HG02588 (cell line): Measurements from ENCODE around the gene GPR55.

Source experiments
- ATAC-seq: cut with Tn5 transposase; IDR thresholded peaks from one replicate; pipeline ENCODE4 v1.9.1; 2021; ENCODE audit warnings: mild to moderate bottlenecking, moderate library complexity; ENCODE audit not compliant: unreplicated experiment

The GPR55 gene

DNA sequence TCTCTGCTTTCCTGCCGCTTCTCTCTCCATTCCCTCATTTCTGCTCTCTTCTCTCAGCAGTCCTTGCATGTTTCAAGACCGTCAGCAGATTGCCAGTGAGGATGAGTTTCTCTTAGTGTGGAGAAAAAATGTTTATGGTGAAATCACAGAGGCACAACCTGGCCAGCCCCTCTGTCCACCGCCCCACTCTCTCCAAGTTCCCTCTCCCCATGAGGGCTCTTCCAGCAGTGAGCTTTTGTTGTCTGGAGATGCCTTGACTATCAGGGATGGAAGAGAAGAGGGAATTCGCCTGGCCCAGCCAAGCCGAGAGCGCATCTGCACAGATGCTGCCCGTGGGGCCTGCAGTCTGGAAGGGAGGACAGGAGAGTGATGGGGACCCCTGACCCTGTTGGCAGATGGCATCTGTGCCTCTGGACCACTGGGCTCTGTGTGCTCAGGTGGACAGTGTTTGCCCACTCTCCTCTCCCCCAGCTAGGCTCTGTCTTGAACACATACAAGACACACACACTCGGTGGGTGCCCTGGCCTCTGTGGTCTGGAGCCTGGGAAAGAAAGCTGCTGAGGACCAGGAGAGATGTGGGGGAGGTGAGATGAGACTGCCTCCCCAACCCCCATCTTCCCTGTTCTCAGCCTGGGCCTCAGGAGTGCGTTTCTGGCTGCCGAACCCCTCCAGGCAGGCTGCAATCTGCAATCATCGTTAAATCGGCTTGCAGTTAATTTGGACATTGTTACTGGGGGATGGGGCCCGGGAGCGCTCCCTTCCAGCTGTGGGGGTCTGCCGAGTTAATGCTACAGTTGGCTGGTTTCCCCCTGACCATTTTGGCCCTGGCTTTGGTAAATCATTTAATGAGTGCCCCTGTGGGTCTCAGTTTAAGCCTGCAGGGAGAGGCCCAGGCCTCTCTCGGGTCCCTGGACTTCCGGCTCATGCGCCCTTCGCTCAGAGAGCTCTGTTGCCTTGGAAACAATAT, 55.8 kb downstream of the GPR55 start:
- ATAC-seq = no peak

DNA sequence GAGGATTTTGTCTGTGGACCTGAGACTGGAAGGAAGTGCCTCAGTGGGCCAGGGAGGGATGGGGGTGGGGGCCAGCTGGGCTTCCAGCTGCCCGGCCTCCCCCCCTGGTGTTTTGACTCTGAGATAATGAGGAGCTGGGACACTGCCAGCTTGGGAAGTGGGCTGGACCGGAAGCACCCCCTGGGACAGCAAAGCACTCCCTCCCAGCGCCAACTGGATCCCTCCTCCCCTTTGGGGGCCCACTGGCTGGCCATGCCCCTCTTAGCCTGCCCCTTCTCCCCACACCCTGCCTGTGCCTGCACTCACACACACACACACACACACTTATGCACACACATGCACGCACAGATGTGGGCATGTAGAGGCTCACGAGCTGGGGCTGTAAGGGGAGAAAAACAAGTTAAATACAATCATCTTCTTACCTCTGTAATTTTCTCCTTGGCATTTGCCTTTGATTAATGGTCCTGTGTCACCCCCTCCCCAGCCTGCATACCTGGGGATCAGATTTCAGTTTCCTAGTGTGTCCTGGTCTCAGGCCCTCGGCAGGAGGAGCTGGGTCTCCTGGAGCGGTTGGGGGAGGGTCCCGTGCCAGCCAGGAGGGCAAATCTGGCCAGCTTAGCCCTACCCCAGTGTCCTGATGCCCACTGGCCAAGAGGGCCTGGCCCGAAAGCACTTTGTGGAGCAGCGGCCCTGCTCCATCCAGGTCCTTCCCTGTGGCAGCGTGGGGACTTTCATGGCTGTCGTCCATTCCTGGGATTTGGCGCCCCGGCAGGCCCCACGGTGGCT, 56.7 kb downstream of the GPR55 start:
- no peak for ATAC-seq

DNA sequence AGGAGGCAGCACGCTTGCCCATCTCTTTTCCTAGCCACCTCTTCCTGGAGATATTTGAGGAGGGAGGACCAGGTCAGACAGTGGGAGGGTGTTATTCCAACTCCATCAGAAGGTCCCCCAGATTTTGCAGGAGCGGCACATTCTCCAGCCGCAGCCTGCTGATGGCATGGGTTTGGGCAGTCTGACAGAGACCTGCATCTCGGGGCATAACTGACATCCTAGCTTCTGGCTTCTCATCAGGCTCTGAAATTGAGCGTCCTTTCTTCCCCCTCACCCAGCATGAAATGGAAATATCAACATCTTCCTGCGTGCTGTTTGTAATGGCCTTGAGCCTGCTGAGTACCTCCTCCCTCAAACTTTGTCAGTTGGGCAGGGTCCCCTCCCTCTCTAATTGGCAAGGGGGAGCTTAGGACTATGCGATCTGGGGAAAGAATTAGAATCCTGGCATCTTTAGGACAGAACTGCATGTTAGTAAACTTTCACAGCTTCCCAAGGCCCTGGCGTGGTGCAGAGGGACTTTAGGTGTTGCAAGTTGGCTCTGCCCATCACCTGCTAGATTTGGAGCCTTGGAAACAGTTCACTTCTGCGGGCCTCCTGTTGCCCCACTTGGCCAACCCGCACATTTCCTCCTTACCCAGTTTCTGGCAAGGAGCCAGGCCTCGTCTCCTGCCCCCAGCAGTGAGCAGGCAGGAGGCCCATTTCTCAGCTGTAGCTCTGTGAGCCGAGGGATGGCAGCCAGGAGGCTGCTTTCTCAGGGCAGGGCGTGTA, 58.1 kb downstream of the GPR55 start:
- no peak for ATAC-seq

DNA sequence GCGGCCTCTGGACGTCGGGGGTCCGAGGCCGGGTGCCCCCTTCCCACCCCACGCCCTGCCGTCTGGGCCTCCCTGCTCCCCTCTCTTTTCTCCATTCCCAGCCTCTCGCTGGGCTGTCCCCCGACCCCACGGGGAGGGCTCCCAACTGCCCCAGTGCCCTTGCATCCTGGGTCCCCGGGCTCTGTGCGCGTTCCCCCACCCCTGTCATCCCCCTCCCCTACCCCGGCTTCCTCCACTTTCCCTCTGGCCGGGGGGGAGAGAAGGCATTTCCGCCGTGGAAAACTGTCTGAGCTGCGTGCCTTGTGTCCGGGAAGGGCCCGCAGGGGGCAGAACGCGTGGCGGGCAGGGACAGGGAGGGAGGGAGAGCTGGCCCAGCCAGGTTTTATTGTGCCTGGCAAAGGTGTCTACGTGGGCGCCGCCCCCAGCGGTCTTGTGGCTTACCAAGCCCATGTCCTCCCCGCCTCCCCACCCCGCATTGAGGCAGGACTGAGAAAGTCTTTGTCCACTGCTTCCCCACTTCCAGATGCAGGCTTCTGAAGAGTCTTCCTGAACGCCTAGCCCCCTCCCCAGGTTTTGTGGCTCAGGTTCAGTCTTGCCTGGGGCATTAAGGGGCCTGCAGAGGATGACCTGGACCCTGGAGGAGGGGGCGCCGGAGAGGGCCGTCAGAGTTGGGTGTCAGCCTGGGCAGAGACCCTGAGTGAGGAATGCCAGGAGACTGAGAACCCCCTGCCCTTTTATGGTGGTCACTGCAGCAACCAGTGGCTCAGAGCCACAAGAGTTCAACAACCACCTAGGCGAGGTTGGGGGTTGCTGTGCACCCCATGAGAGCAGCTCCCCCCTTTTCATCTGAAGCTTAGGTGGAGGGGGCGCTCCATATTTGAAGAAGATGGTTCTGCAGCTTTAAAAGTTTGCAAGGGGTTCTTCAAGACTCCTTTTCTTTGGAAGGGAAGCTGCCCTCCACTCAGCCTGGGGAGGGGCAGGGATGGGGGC, 59.0 kb downstream of the GPR55 start:
- ATAC-seq = no peak

DNA sequence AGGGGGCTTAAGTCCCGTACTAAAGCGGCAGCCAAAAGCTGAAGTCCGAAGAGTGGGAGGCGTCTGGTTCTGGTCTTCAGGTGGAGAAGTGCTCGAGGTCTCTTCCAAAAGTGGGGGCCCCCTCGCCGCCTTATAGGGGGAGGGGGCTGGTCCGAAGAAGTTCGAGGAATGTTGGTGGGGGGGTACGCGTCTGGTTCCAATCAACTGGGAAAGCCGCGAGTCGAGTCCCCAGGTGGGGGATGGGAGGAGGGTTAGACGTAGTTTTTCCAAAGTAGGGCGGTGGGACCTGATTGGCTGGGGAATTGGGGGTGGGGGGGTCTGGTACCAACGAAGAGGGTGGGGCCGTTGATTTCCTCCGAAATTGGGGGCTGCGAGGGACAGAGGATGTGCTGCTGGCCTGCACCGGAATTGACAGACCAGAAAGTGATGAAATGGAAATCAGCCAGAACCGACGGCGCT, 59.7 kb downstream of the GPR55 start:
- no peak for ATAC-seq

DNA sequence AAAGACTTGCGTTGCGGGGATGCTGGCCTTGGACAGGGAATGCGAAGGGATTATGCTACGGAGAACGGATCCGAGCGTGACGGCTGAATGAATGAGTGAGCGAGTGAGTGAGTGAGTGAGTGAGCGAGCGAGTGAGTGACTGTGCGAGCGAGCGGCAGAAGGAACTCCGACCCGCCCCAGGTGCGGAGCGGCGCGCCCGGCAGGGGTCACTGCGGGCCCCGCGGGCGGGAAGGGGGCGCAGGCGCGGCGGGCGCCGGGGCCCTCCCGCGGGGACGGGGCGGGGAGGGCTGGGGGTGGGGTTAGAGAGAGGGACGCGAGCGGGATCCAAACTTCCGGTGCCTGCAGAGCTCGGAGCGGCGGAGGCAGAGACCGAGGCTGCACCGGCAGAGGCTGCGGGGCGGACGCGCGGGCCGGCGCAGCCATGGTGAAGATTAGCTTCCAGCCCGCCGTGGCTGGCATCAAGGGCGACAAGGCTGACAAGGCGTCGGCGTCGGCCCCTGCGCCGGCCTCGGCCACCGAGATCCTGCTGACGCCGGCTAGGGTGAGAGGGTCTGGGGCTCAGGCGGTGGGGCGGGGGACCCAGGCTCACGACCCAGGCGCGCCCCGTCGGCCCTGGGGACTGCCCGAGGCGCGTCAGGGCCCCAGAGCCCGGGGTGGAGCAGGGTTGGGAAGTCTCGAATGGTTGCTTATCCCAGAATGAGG, 60.3 kb downstream of the GPR55 start, which contains the start of gene ITM2C:
Gene ITM2C, plus strand, starts transcription at position 338 of the 702 bp plus-strand sequence. Its CDS starts 84 bp downstream, at position 422.
- ATAC-seq = peak; percentile 73

DNA sequence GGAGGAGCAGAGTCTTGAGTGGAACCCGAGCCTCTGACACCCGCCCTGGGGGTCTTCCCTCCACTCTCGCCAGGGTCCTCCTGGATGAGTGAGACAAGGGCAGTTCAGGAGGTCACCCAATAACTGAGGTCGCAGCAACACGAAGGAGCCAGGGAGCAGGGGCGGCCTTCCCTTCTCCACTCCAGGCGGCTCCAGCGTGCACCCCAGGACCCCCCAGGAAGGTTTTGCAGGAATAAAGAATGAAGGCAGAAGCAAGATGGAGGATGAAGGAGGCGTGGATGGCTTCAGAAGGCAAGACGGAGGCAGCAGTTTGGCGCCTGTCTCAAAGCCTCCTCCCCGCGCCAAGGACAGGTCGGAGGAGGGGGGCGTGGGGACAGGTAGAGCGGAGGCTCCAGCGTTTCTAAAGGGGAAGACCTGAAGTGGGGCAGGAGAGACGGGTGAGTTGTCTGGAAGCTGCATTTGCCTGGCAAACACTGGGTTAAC, 60.9 kb downstream of the GPR55 start:
- peak; percentile 5 for ATAC-seq

DNA sequence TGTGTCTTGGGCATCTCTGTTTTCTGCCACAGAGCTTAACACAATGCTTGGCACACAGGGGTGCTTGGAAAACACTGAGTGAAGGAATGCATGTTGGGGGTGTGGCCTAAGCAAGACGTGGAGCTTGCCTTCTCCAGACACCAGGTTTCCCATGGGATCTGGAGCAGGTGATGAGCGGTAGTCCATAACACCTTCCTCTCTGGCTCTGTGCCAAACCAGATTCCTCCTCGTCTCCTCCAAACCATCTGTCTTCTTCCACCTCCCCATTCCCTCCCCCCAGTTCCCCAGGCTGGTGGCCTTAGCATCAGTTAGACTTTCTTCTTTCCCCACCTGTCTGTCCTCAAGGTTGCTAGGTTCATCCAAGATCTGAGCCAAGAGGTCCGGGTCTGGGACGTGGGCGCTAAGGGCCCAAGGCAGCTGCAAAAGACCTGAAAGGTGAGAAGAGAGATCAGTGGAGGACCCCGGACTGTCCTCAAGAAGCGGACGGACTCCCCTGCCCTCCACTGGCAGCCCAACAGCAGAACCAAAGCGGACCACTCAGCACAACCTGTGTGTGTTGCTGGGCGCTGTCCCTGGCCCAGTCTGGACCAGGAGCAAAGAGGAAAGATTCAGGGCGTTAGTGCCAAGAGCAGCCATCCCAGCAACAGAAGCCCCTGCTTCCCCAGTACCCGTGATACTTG, 61.5 kb downstream of the GPR55 start:
- ATAC-seq = no peak

DNA sequence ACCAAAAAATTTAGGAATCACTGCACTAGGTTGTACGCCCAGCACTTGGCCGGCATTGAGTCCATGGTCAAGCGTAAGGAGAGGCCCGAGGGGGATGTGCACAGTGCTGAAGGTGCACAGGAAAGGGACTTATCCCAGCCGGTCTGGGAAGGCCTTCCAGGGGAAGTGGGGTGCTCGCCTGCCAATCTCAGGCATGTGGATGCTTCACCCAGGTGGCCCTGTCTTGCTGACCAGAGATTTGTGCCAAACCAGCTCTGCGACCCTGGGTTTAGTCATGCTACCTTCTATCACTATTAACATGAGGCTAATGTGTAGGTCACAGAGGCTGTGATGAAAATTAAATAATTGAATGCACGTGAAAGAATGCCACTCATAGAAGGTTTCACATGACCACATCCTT, 62.0 kb downstream of the GPR55 start:
- no peak for ATAC-seq

DNA sequence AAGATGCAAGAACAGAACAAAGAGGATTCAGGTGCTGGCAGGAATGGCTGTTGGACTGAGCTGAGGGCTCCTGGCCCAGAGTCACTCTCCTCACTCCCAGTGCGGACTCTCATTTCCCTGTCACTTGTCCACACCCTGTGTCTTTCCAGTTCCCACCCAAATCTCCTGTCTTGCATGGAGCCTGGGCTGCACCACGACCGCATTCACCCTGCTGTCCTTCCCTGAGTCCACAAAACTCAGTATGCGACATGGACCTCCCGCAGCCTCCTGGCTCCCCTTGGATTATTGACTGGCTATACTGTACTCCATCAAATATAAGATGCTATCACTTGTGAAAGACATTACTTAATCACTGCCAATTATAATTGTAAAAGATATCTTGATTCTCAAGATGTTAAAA, 62.8 kb downstream of the GPR55 start:
- no peak for ATAC-seq

DNA sequence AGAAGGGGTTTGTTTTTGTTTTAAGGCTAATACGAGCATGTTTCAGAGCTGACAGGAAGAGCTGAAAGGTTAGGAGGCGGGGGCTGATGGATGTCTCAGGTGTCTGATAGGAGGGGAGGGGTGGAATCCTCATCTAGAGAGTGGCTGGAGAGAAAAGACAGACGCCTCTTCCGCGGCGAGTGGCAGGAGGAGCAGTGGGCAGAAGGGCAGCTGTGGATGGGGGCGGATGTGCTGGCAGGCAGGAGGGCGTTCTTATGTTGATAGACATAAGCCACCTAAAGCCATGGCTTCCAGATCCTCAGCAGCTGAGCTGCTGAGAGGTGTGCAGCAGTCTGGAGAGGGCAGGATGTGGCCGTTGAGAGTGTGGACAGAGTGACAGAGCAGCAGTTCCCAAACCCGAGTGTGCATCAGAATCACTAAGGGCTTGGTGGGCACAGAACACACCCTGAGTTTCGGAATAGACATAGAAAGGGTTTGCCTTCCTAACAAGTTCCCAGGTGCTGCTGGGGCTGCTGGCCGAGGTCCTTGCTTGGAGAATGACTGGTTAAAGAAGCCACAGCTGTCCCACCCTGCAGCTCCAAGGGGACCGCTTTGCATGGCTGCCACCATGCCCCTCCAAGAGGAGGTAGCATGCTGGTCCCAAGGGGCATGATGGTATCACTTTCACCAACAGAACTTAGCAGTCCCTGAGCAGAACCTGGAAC, 63.3 kb downstream of the GPR55 start:
- no peak for ATAC-seq
